Psoas muscle (tissue), 8 donors: ENCODE data around the gene CHRNB2. TPM values are rescaled to one million over a fixed set of nuclear protein-coding genes. Genes with fewer than 3 reads are reported as not detected.

Source experiments
- ATAC-seq, 4 donors: fragments of 200-7000 bp; cut with Tn5 transposase; one replicate each; pipeline ENCODE4 v1.9.1; 2020; ENCODE audit warnings: moderate library complexity in 3 of 4, mild to moderate bottlenecking in 2 of 4
- DNase-seq, 2 donors: peaks; one replicate each; pipeline ENCODE4 v3.0.0-alpha.2; 2020
- H3K27ac ChIP-seq: fragments of 200-600 bp; one replicate; pipeline ENCODE4 v1.8.0; 2022
- H3K27me3 ChIP-seq, 3 donors: fragments of 200-600 bp in 1 of 3; one replicate each; pipeline versions ENCODE4 v1.6.1 to v1.8.0; 2013 to 2022; ENCODE audit warnings: low read length in 2 of 3, mild to moderate bottlenecking in 2 of 3, moderate library complexity in 1 of 3; ENCODE audit not compliant: insufficient read depth in 3 of 3
- H3K36me3 ChIP-seq, 2 donors: fragments of 200-600 bp in 1 of 2; one replicate each; pipeline versions ENCODE4 v1.6.1 to v1.8.0; 2013 to 2022; ENCODE audit warnings: low read depth in 1 of 2, mild to moderate bottlenecking in 1 of 2, moderate library complexity in 1 of 2; ENCODE audit not compliant: insufficient read depth in 1 of 2
- H3K4me1 ChIP-seq: fragments of 200-600 bp; one replicate; pipeline ENCODE4 v1.8.0; 2022
- H3K4me3 ChIP-seq: fragments of 200-600 bp; one replicate; pipeline ENCODE4 v1.8.0; 2022; ENCODE audit warnings: mild to moderate bottlenecking
- H3K9me3 ChIP-seq: fragments of 200-600 bp; one replicate; pipeline ENCODE4 v1.8.0; 2022
- CTCF ChIP-seq: fragments of 200-600 bp; IDR thresholded peaks from one replicate; pipeline ENCODE4 v1.8.0; 2022; ENCODE audit warnings: antibody characterized with exemption
- WGBS, 3 donors: extraction: QIAGEN DNeasy Blood & Tissue Kit; methylation state at CpG; one replicate each; pipeline versions ENCODE4 v1.1.6 to v1.1.7; 2013; 5-methylcytosine and 5-hydroxymethylcytosine counted together
- intact Hi-C, 2 donors: fragments of 100-400 bp; cut with DNase I; formaldehyde crosslinking; loops; one replicate each; pipeline versions ENCODE4 v1.11.0 to v1.14.2; 2022
- polyA plus RNA-seq, 3 donors: library from polyadenylated mRNA; stranded (reverse); fragments of 200-250 nt; gene quantifications; one replicate each; pipeline ENCODE4 v1.2.3, GENCODE V29; 2013
- total RNA-seq, 4 donors: library from RNA; stranded (reverse); fragmentation: NEBNext Ultra II Directional in 2 of 4; extraction: Animal tissue kit (Norgen Biotek cat#: 25700) in 2 of 4; gene quantifications; one replicate each; pipeline versions ENCODE4 v1.2.1 to v1.2.4, GENCODE V29; 2021 to 2023
- donor health status: healthy with polysubstance abuse.
- donor health status: DM: no; HTN: no; CAD: no; lungs with moderate emphysema.
- donor health status: Bipolar disorder and iron deficiency.
- donor health status: healthy.
- donor health status: DM: yes; HTN: yes; CAD: no.
- donor health status: DM: no; HTN: no; CAD: no.
- donor health status: DM: no; HTN: no; CAD: no.
- donor health status: DM: yes; HTN: yes; CAD: no.

Gene CHRNB2
- total and polyA plus RNA-seq, 7 donors = 0.01 to 0.08 TPM; not detected in 5

DNA sequence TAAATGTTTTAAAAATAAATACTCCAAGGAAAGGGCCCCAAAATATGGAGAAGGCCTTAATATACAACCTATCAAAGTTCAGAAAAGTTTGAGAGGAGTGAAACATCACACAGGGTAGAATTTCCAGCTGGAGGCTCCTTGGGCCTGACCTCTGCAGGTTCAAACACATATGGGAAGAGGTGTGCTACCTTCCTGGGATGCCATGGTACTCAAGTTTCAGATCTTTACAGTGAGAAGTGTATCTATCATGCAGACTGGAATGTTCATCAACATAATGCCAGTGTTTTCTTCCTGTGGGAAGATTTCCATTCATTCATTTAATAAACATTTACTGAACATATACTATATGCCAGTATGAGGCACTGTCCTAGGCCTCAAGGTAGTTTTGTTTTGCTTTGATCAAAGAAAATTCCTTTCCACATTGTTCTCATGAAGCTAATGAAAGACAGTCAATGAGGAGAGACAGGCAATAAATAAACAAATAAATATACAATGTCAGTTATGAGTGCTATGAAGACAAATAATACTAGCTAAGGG lies 55.0 kb downstream of the CHRNB2 start:
- Histone ChIP-seq H3K9me3 (no peaks in the 10 kb centered on the region), H3K36me3 (no peaks in the 10 kb centered on the region), H3K4me1 (peaks cover 10% of the 10 kb centered on the region), H3K27me3 (no peaks in the 10 kb centered on the region), H3K4me3 (no peak overlapping the region), H3K27ac (no peak overlapping the region)
- DNase-seq = no peak
- TF ChIP-seq CTCF = no peak
- no peak for ATAC-seq
- intact Hi-C loops = no loop called here

- no peaks in the 10 kb centered on the region for H3K27me3 ChIP-seq
- no peak for DNase-seq
- no peaks in the 10 kb centered on the region for H3K36me3 ChIP-seq
- no peak overlapping the region for H3K27ac ChIP-seq
- no peak overlapping the region for H3K4me3 ChIP-seq
- H3K9me3 ChIP-seq = no peaks in the 10 kb centered on the region
- intact Hi-C loops = no loop called here
- no peak for ATAC-seq
- no peak for TF ChIP-seq CTCF
- peaks cover 10% of the 10 kb centered on the region for H3K4me1 ChIP-seq
- WGBS, 3 donors = 90 to 94% (median 92%) methylated on average over 3 of the region's 3 CpGs
Observed at GRCh38 chr1:154623358-154623757, 55.8 kb downstream of the CHRNB2 start.

GRCh38 chr1:154624746-154625643 lies 57.4 kb downstream of the CHRNB2 start:
- WGBS, 3 donors = 78 to 85% (median 78%) methylated on average over 8 of the region's 8 CpGs

GRCh38 chr1:154626456-154627256 lies 59.1 kb downstream of the CHRNB2 start:
- Histone ChIP-seq H3K4me1 (peaks cover 10% of the 10 kb centered on the region), H3K4me3 (peak overlapping the region; percentile 75), H3K27me3 (no peaks in the 10 kb centered on the region), H3K27ac (peak overlapping the region; percentile 74), H3K9me3 (peaks cover 3% of the 10 kb centered on the region), H3K36me3 (no peaks in the 10 kb centered on the region)
- intact Hi-C loops = no loop called here
- DNase-seq = no peak
- no peak for TF ChIP-seq CTCF
- peak; percentile 23 to 50 (median 32) for ATAC-seq
- WGBS, 3 donors = 39 to 46% (median 41%) methylated on average over 10 of the region's 10 CpGs

More at GRCh38 chr1:154624746-154625643, 57.4 kb downstream of the CHRNB2 start:
- TF ChIP-seq CTCF = no peak
- ATAC-seq (no peak), DNase-seq (no peak)
- Histone ChIP-seq H3K27me3 (no peaks in the 10 kb centered on the region), H3K4me1 (peaks cover 10% of the 10 kb centered on the region), H3K27ac (no peak overlapping the region), H3K36me3 (no peaks in the 10 kb centered on the region), H3K9me3 (peaks cover 3% of the 10 kb centered on the region), H3K4me3 (no peak overlapping the region)
- intact Hi-C loops = no loop called here
